Effector memory CD8-positive, alpha-beta T cell (primary cell): ENCODE measurements around the gene RAB31.
"Not testable (repeated sequence)": the region's sequence is repeated elsewhere in the genome, so short reads cannot be mapped to it uniquely, and the experiment has no call there.

ENCODE experiments used
- ATAC-seq: fragments of 150-1000 bp; cut with Tn5 transposase; replicated peaks from 2 replicates; pipeline ENCODE4 v1.10.0; 2021; ENCODE audit warnings: mild to moderate bottlenecking, moderate library complexity
- DNase-seq, 3 experiments: peaks; one replicate each; pipeline ENCODE4 v3.0.0; 2021
- H3K27ac Mint-ChIP-seq, 2 donors: one replicate each; pipeline ENCODE4 v1.8.0; 2022; ENCODE audit warnings: mild to moderate bottlenecking in 2 of 2, mixed read lengths in 2 of 2, moderate library complexity in 2 of 2
- H3K27me3 Mint-ChIP-seq, 2 donors: one replicate each; pipeline ENCODE4 v1.8.0; 2022; ENCODE audit warnings: mixed read lengths in 2 of 2
- H3K36me3 Mint-ChIP-seq: one replicate; pipeline ENCODE4 v1.8.0; 2022; ENCODE audit warnings: mild to moderate bottlenecking, moderate library complexity, mixed read lengths; ENCODE audit not compliant: insufficient read depth
- H3K4me1 Mint-ChIP-seq, 2 donors: one replicate each; pipeline ENCODE4 v1.8.0; 2022; ENCODE audit warnings: low read depth in 2 of 2, mixed read lengths in 2 of 2
- H3K4me3 Mint-ChIP-seq, 2 donors: one replicate each; pipeline ENCODE4 v1.8.0; 2022; ENCODE audit warnings: mild to moderate bottlenecking in 2 of 2, mixed read lengths in 2 of 2, moderate library complexity in 2 of 2
- H3K9me3 Mint-ChIP-seq, 2 donors: one replicate each; pipeline ENCODE4 v1.8.0; 2022; ENCODE audit warnings: mixed read lengths in 2 of 2

RAB31 gene

DNA sequence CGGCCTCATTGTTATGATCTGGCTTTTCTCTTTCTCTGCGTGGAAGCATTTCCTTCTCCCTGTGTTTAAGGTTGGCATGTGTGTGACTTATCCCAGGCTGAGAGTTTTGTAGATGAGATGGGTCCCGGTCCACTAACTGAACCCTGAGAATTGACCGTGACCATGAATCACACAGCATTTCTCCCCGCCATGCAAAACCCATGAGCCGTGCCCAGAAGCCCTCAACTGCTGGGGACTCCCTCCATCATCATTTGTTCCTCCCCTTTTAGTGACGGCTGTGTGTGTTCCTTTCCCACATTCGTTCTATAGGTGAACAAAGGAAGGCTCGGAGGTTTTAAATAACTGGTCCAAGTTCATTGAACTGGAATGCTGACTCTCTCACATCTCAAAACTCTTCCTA, 147.6 kb downstream of the RAB31 start:
- Mint-ChIP-seq H3K27ac (no peak overlapping the region), H3K4me3 (no peak overlapping the region)

DNA sequence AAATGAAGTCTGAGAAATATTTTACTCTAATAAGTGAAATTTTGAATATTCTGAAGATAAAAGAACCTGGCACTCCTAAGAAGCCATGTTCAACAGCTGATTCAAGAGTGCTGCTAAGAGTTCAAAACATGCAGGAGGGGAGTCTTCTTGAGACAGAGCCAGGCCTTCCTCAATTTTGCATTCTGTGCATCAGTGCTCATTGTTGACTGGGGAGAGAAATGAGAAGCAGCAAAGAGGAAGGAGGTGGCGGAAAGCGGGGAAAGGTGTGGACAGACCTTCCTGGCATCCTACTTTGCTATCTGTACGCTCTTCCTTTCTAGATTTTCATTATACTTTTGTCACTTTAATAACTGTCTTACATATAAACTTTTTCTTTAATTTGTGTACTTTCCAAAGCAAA, 148.0 kb downstream of the RAB31 start:
- H3K36me3 Mint-ChIP-seq, result peaks cover 2% of the 10 kb centered on the region
- no peaks in the 10 kb centered on the region for H3K9me3 Mint-ChIP-seq
- DNase-seq, result no peak
- H3K27me3 Mint-ChIP-seq, result peaks cover 29 to 50% of the 10 kb centered on the region in 2 donors
- no peak overlapping the region for H3K27ac Mint-ChIP-seq
- ATAC-seq, result no peak
- H3K4me1 Mint-ChIP-seq, result no peaks in the 10 kb centered on the region
- H3K4me3 Mint-ChIP-seq, result no peak overlapping the region

More for the DNA sequence above, 147.6 kb downstream of the RAB31 start:
- ATAC-seq (no peak), DNase-seq (no peak)
- peaks cover 2% of the 10 kb centered on the region for H3K36me3 Mint-ChIP-seq
- no peaks in the 10 kb centered on the region for H3K9me3 Mint-ChIP-seq
- no peaks in the 10 kb centered on the region for H3K4me1 Mint-ChIP-seq
- H3K27me3 Mint-ChIP-seq, result peaks cover 29 to 48% of the 10 kb centered on the region in 2 donors

GRCh38 chr18:9857479-9857998, 149.4 kb downstream of the RAB31 start:
- H3K27me3 Mint-ChIP-seq, result peaks cover 29 to 51% of the 10 kb centered on the region in 2 donors
- not testable (repeated sequence) for H3K4me3 Mint-ChIP-seq, ATAC-seq, H3K27ac Mint-ChIP-seq, H3K36me3 Mint-ChIP-seq, H3K4me1 Mint-ChIP-seq, H3K9me3 Mint-ChIP-seq, DNase-seq

DNA sequence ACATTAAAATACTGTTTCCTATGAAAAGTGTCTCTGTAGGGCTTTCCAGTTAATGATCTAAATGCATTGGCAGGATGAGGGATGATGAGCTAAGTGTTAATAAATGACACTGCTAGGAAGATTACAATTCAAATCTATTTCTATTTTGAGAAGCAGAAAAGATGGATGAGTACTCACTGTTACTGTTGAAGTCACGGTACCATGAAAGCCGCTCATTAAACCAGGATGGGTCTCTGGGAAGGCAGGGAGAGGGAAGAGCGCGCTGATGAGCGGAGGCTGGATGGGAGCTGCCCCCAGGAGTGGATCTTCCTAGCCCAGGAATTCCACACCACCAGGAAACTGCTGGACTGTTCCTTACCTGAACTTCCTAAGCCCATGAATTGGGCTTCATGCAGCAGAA, 150.5 kb downstream of the RAB31 start:
- no peaks in the 10 kb centered on the region for H3K4me1 Mint-ChIP-seq
- peaks cover 2% of the 10 kb centered on the region for H3K36me3 Mint-ChIP-seq
- H3K9me3 Mint-ChIP-seq, result no peaks in the 10 kb centered on the region
- H3K27me3 Mint-ChIP-seq, result peaks cover 33 to 55% of the 10 kb centered on the region in 2 donors
- no peak for ATAC-seq
- H3K27ac Mint-ChIP-seq, result no peak overlapping the region
- H3K4me3 Mint-ChIP-seq, result no peak overlapping the region
- DNase-seq, result no peak

DNA sequence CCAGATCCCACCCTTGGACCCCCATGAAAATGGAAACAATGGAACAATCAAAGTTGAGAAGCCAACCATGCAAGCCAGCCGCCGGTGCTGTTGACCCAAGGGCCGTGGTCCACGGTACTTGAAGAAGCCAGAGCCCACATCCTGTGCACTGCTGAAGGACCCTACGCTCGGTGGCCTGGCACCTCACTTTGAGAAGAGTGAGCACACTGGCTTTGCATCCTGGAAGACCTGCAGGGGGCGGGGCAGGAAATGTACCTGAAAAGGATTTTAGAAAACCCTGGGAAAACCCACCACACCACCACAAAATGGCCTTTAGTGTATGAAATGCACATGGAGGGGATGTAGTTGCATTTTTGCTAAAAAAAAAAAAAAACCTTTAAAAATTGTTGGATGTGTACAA, 151.1 kb downstream of the RAB31 start:
- Mint-ChIP-seq H3K36me3 (peaks cover under 1% of the 10 kb centered on the region), H3K4me3 (no peak overlapping the region), H3K9me3 (no peaks in the 10 kb centered on the region), H3K27me3 (peaks cover 32 to 52% of the 10 kb centered on the region in 2 donors), H3K27ac (no peak overlapping the region), H3K4me1 (no peaks in the 10 kb centered on the region)
- ATAC-seq, result no peak
- DNase-seq, result no peak

DNA sequence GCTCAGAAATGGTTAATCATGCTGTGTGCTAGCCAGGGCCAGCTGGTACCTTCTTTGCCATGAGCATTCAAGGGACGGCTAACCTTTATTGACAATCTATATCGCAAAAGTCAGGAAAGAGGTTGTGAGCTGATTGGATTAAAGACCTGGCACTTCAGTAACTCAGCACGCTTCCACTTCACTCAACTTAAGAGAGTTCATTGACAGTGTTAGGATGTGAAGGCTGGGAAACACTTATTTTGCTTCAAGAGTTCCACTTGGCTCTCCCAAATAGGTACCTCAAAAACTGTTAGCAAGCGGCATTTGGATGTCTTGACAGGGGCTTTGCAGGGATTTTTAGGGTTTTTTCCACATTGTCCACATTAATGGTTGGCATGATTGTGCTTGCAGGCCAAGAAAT, 152.6 kb downstream of the RAB31 start:
- ATAC-seq (no peak), DNase-seq (no peak)
- Mint-ChIP-seq H3K9me3 (peaks cover 0 to 4% of the 10 kb centered on the region in 2 donors), H3K27ac (no peak overlapping the region), H3K27me3 (peaks cover 32 to 47% of the 10 kb centered on the region in 2 donors), H3K36me3 (no peaks in the 10 kb centered on the region), H3K4me1 (no peaks in the 10 kb centered on the region), H3K4me3 (no peak overlapping the region)

DNA sequence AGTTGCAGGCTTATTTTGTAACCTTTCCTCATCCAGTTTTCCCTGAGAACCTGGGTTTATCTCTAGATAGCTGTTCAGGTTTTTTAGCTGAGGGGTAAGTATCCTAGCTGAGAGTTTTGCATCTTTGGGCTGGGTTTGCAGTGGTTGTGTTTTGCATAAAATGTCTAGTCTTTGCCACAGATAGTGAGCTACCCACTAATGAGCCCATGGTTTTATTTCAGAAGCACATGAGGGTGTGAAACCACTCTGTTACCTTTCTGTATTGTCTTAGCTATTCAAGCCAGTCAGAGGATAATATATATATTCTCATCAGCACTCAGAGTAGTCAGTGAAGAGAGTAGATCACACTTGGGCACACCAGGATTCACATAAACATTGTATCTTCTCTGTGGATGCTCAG, 153.1 kb downstream of the RAB31 start:
- ATAC-seq, result no peak
- H3K27ac Mint-ChIP-seq, result no peak overlapping the region

GRCh38 chr18:9861933-9862332, 153.8 kb downstream of the RAB31 start:
- Mint-ChIP-seq H3K4me3 (no peak overlapping the region), H3K4me1 (no peaks in the 10 kb centered on the region), H3K36me3 (no peaks in the 10 kb centered on the region), H3K27ac (no peak overlapping the region), H3K9me3 (peaks cover 5 to 12% of the 10 kb centered on the region in 2 donors), H3K27me3 (peaks cover 29 to 52% of the 10 kb centered on the region in 2 donors)
- ATAC-seq (no peak), DNase-seq (no peak)

More for the DNA sequence above, 153.1 kb downstream of the RAB31 start:
- Mint-ChIP-seq H3K27me3 (peaks cover 32 to 47% of the 10 kb centered on the region in 2 donors), H3K36me3 (no peaks in the 10 kb centered on the region), H3K4me1 (no peaks in the 10 kb centered on the region), H3K9me3 (peaks cover under 1 to 8% of the 10 kb centered on the region in 2 donors), H3K4me3 (no peak overlapping the region)
- no peak for DNase-seq

DNA sequence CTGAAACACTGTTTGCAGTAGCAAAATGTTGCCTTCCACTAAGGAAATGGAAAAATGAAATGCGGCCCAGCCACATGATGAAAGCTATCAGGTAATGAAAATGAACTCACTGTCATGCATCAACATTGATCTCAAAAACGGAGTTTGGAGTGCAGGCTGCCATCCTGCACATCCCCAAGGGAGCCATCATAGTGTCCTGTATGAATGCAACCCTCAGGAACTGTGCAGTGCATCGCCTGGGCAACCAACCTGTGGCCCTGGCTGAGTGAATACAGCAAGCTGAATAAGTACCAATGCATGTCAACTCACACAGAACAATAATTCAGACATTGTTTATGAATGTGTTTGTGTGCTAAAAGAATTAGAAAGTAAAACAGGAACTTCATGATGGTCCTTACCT, 154.6 kb downstream of the RAB31 start:
- no peak for ATAC-seq
- Mint-ChIP-seq H3K9me3 (peaks cover 6 to 12% of the 10 kb centered on the region in 2 donors), H3K27ac (no peak overlapping the region), H3K36me3 (no peaks in the 10 kb centered on the region), H3K27me3 (peaks cover 29 to 44% of the 10 kb centered on the region in 2 donors), H3K4me3 (no peak overlapping the region), H3K4me1 (no peaks in the 10 kb centered on the region)
- no peak for DNase-seq

DNA sequence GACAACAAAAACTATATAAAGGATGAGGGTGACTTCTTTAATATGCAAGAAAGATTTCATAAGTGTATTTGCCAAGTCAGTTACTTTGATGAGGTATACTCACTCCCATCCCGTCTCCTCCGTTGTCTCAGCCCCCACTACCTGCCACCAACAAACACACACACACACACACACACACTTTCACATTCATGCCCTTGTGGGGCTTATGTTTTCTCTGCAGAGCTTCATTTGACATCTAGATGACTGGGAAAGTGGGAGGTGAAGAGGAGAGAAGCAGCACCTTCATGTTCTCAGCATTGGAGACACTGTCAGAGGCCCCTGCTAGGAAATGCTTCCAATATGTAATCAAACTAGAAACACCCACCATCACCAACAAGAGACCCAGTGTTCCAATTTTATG, 155.2 kb downstream of the RAB31 start:
- Mint-ChIP-seq H3K36me3 (no peaks in the 10 kb centered on the region), H3K27ac (no peak overlapping the region), H3K27me3 (peaks cover 29 to 42% of the 10 kb centered on the region in 2 donors), H3K9me3 (peaks cover 6 to 12% of the 10 kb centered on the region in 2 donors), H3K4me1 (no peaks in the 10 kb centered on the region), H3K4me3 (no peak overlapping the region)
- ATAC-seq (no peak), DNase-seq (no peak)

- Mint-ChIP-seq H3K27ac (no peak overlapping the region), H3K27me3 (peaks cover 38 to 49% of the 10 kb centered on the region in 2 donors), H3K9me3 (peaks cover 6 to 12% of the 10 kb centered on the region in 2 donors), H3K4me3 (no peak overlapping the region), H3K4me1 (peaks cover 0 to 2% of the 10 kb centered on the region in 2 donors), H3K36me3 (no peaks in the 10 kb centered on the region)
- ATAC-seq, result no peak
- DNase-seq, result no peak
Measured at GRCh38 chr18:9865764-9866490, 157.8 kb downstream of the RAB31 start.

DNA sequence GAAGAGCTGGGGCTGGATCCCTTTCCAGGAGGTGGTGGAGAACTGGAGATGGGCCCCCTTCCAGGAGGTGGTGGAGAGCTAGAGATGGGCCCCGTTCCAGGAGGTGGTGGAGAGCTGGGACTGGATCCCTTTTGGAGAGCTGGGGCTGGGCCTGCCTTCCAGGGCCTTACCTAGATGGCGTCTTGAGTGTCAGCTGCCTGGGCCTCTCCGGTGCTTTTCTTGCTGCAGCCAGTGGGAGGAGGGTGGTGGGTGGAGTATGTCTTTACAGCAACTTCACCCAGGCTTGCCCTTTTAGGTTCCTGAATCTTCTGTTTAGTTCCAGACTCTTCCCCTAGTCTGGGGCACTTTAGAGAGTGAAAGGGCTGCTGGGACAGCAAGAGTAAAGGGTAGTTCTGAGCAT, 158.5 kb downstream of the RAB31 start:
- Mint-ChIP-seq H3K27ac (no peak overlapping the region), H3K4me3 (no peak overlapping the region), H3K27me3 (peaks cover 44 to 56% of the 10 kb centered on the region in 2 donors), H3K9me3 (peaks cover 6 to 12% of the 10 kb centered on the region in 2 donors), H3K4me1 (peaks cover 0 to 4% of the 10 kb centered on the region in 2 donors), H3K36me3 (no peaks in the 10 kb centered on the region)
- ATAC-seq (no peak), DNase-seq (no peak)

DNA sequence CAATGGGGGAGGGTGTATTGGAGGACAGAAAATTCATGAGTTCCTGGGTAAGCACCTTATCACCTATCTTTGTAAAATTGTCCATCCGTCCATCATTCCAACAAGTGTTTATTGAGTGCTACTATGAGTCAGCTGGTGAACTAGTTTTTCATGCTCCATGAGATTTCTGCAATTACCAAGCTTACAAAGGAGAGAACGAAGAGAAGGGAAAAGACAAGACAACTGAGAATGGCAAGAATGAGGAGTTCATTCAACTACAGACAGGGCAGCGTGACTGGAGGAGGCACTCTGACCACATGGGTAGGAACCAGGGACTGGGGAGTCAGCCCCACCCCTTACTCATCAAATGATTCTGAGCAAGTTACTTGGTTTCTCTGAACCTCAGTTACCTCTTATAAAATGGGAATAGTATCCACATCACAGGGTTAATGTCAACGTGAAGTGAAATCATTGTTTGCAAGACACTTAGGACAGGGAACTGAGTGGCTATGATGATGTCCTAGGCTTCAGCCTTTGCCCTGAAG, 159.0 kb downstream of the RAB31 start:
- H3K27ac Mint-ChIP-seq, result no peak overlapping the region
- no peaks in the 10 kb centered on the region for H3K36me3 Mint-ChIP-seq
- peaks cover 6 to 12% of the 10 kb centered on the region in 2 donors for H3K9me3 Mint-ChIP-seq
- DNase-seq (no peak), ATAC-seq (no peak)
- peaks cover 0 to 4% of the 10 kb centered on the region in 2 donors for H3K4me1 Mint-ChIP-seq
- H3K27me3 Mint-ChIP-seq, result peaks cover 45 to 57% of the 10 kb centered on the region in 2 donors
- H3K4me3 Mint-ChIP-seq, result no peak overlapping the region
